K562 (cell line): Measurements from ENCODE around the gene SCRN2. TPM values are rescaled to one million over a fixed set of nuclear protein-coding genes. Genes with fewer than 3 reads are reported as not detected.

Source experiments
- CBX3 ChIP-seq, 2 experiments: IDR thresholded peaks; 1 replicate in 1 of 2; 2 replicates in 1 of 2; pipeline ENCODE4 v1.6.1; 2012; ENCODE audit warnings: inconsistent platforms in 2 of 2, low read length in 2 of 2, borderline replicate concordance in 1 of 2, control low read depth in 1 of 2
- CCNT2 ChIP-seq: IDR thresholded peaks from 2 replicates; pipeline ENCODE4 v1.6.1; 2011; ENCODE audit warnings: borderline replicate concordance, low read depth, mild to moderate bottlenecking, moderate library complexity, mixed read lengths, low read length; ENCODE audit not compliant: insufficient read length; ENCODE audit errors: extremely low read depth
- CUX1 ChIP-seq: fragments of 200-800 bp; sonication (Bioruptor generic); IDR thresholded peaks from 2 replicates; pipeline ENCODE4 v1.6.1; 2016; ENCODE audit warnings: missing genetic modification characterization, missing compliant biosample characterization
- EHMT2 ChIP-seq: fragments of 450-650 bp; IDR thresholded peaks from 2 replicates; pipeline ENCODE4 v1.6.1; 2018; ENCODE audit warnings: antibody characterized with exemption
- GTF3C2 ChIP-seq: IDR thresholded peaks from 3 replicates; pipeline ENCODE4 v1.6.1; 2011; ENCODE audit warnings: borderline replicate concordance, mild to moderate bottlenecking, moderate library complexity; ENCODE audit not compliant: insufficient read length; ENCODE audit errors: extremely low read depth
- NCOA4 ChIP-seq: fragments of 450-650 bp; IDR thresholded peaks from 2 replicates; pipeline ENCODE4 v1.6.1; 2018; ENCODE audit warnings: mild to moderate bottlenecking; ENCODE audit not compliant: partially characterized antibody
- RCOR1 ChIP-seq, 2 experiments: IDR thresholded peaks; 2 replicates each; pipeline ENCODE4 v1.6.1; 2012; ENCODE audit warnings: low read depth in 2 of 2, low read length in 2 of 2, borderline replicate concordance in 1 of 2, improper control_type of control experiment in 1 of 2
- RERE ChIP-seq: sonication (generic); formaldehyde crosslinking; IDR thresholded peaks from 2 replicates; pipeline ENCODE4 v1.8.0; 2023; ENCODE audit warnings: missing genetic modification reagents, mild to moderate bottlenecking, borderline replicate concordance
- ZNF431 ChIP-seq: sonication (generic); formaldehyde crosslinking; IDR thresholded peaks from 2 replicates; pipeline ENCODE4 v1.8.0; 2022; ENCODE audit warnings: mild to moderate bottlenecking, missing genetic modification reagents
- ZNF695 ChIP-seq: fragments of 450-650 bp; formaldehyde crosslinking; IDR thresholded peaks from 2 replicates; pipeline ENCODE4 v1.4.0; 2020; ENCODE audit warnings: mild to moderate bottlenecking, moderate library complexity
- polyA plus RNA-seq, 8 experiments: library from polyadenylated mRNA; depleted of rRNA in 4 of 8; stranded (reverse) in 5 of 8; unstranded in 3 of 8; fragments of >200 nt; fragmentation: Nextera tagmentation in 2 of 8; fragmentation: Illumina TruSeq in 1 of 8; extraction: Ambion mirVana in 2 of 8; extraction: Trizol in 1 of 8; gene quantifications; 2 replicates each; pipeline versions ENCODE4 v1.2.1 to v1.2.3, GENCODE V29; 2011 to 2014; ENCODE audit warnings: inconsistent platforms in 1 of 8, missing spikeins in 1 of 8
- total RNA-seq, 7 experiments: library from RNA; depleted of rRNA in 6 of 7; stranded (reverse); fragments of >200 nt in 6 of 7; fragmentation: Illumina TruSeq in 2 of 7; extraction: Trizol in 2 of 7; gene quantifications; 2 replicates each; pipeline versions ENCODE4 v1.2.1 to v1.2.3, GENCODE V29; 2011 to 2021; ENCODE audit warnings: low replicate concordance in 1 of 7
- TF ChIP-seq, protein P1 (sequence below): sonication (generic); formaldehyde crosslinking; IDR thresholded peaks from 2 replicates; pipeline ENCODE4 v1.8.0; 2022; ENCODE audit warnings: mild to moderate bottlenecking, missing genetic modification reagents

The SCRN2 gene
- total and polyA plus RNA-seq, 9 of the 15 experiments (the other 6 are each of a cell fraction or from before 2014, with no cell fraction given) = 0.25 to 32.9 (median 13.6) TPM

DNA sequence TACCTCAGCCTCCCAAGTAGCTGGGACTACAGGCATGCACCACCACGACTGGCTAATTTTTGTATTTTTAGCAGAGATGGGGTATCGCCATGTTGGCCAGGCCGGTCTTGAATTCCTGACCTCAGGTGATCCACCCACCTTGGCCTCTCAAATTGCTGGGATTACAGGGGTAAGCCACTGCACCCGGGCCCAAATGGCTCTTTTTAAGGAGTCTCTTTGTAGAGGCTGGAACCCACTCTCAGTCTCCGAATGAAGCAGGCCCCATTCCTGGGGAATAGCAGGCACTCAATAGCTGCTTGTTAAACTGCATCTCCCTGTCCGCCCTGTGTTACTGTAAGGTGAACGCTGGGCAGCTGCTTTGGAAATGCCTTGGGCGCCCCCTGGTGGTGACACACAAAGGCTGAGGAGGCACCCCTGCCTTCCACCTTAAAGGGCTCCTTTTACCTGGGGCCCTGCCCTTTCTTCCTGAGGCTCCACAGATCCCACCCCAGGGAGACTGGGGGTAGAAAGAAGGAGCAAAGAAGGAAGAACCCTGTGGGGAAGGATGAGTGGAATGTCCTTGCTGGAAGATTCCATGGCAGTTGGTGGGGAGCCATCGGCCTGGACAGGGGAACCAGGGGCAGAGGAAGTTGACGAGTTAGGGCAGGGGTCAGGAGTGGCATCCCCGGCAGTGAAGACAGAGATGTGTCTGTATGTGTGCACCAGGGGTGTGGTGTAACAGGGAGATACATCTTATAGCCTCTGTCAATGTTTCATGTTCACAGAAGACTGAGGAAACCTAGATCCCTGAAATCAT is 48.9 kb upstream of the SCRN2 start (continued):
- TF ChIP-seq CUX1 = no peak
- peak in 1 of 2 experiments; percentile 57; a peak in 1 of 4 replicates for TF ChIP-seq RCOR1 (IDR thresholded peaks at IDR 0.05; ENCODE audit: borderline replicate concordance in 1 of 2, low read depth in 2 of 2, low read length in 2 of 2)
- TF ChIP-seq, protein P1, sequence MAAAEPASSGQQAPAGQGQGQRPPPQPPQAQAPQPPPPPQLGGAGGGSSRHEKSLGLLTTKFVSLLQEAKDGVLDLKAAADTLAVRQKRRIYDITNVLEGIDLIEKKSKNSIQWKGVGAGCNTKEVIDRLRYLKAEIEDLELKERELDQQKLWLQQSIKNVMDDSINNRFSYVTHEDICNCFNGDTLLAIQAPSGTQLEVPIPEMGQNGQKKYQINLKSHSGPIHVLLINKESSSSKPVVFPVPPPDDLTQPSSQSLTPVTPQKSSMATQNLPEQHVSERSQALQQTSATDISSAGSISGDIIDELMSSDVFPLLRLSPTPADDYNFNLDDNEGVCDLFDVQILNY = no peak
- TF ChIP-seq CBX3 (IDR thresholded peaks at IDR 0.05; ENCODE audit: borderline replicate concordance in 1 of 2, low read length in 2 of 2) = no peak
- TF ChIP-seq ZNF695 (CRISPR knock-in tag) = no peak
- no peak for TF ChIP-seq NCOA4
- TF ChIP-seq GTF3C2 = no peak
- TF ChIP-seq CCNT2 = no peak
- TF ChIP-seq EHMT2 = no peak
- TF ChIP-seq RERE (CRISPR knock-in tag) = no peak
- TF ChIP-seq ZNF431 = no peak
